ENCODE results near the gene RASL10A. TPM values are rescaled to one million over a fixed set of nuclear protein-coding genes. Genes with fewer than 3 reads are reported as not detected.

The RASL10A gene
- total RNA-seq, 2 experiments from 2014 or later, result 2.7 to 23.7 TPM

DNA sequence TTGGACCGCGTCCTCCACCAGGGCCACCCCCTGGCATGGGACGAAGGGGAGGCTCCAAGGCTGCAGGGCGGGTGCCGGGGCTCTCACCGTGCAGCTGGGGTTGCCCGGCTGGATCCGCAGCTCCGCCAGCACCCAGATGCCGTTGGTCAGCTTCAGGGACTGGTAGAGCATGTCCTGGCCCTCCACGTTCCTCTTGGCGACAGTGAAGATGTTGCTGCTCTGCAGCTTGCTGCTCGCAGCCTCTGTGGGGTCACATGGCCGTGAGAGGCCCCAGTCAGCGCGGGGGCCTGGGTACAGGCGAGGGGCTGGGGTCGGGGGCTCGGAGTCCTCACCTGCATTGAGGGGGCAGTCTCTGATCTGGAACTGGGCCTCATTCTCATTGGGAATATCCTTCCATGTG is 14.8 kb upstream of the RASL10A start:
- intact Hi-C loops (cut with micrococcal nuclease; ENCODE audit: unreplicated experiment), result no loop called here
- H4K20me1 ChIP-seq (ENCODE audit: insufficient read depth, low read length), result no peaks in the 10 kb centered on the region
- no peak for DNase-seq (ENCODE audit: low spot score)
- POLR2A ChIA-PET, result no interaction called here
- H3K79me2 ChIP-seq (ENCODE audit: insufficient read depth, low read depth, low read length), result no peaks in the 10 kb centered on the region
- H3K4me1 ChIP-seq (ENCODE audit: insufficient read depth, low read length, poor library complexity, severe bottlenecking), result no peaks in the 10 kb centered on the region
- no peaks in the 10 kb centered on the region for H3K9me2 ChIP-seq (ENCODE audit: insufficient read depth, low read length)
- no peak overlapping the region for H3K4me2 ChIP-seq (ENCODE audit: low read length)
- H3K36me3 ChIP-seq (ENCODE audit: insufficient read depth, low read length), result peaks cover 97% of the 10 kb centered on the region
- no peak overlapping the region for H2AFZ ChIP-seq (ENCODE audit: low read length)
- no peak overlapping the region for H3K4me3 ChIP-seq (ENCODE audit: low read depth, low read length, poor library complexity, severe bottlenecking)
- TF ChIP-seq, protein P1, sequence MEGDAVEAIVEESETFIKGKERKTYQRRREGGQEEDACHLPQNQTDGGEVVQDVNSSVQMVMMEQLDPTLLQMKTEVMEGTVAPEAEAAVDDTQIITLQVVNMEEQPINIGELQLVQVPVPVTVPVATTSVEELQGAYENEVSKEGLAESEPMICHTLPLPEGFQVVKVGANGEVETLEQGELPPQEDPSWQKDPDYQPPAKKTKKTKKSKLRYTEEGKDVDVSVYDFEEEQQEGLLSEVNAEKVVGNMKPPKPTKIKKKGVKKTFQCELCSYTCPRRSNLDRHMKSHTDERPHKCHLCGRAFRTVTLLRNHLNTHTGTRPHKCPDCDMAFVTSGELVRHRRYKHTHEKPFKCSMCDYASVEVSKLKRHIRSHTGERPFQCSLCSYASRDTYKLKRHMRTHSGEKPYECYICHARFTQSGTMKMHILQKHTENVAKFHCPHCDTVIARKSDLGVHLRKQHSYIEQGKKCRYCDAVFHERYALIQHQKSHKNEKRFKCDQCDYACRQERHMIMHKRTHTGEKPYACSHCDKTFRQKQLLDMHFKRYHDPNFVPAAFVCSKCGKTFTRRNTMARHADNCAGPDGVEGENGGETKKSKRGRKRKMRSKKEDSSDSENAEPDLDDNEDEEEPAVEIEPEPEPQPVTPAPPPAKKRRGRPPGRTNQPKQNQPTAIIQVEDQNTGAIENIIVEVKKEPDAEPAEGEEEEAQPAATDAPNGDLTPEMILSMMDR (conservative IDR thresholded peaks at IDR 0.05; ENCODE audit: low read length), result no peak
- TF ChIP-seq EZH2phosphoT487 (IDR thresholded peaks at IDR 0.05; ENCODE audit: borderline replicate concordance, low read depth, low read length), result no peak
- no peak overlapping the region for H3K27ac ChIP-seq (ENCODE audit: low read depth, low read length, poor library complexity, severe bottlenecking)
- H3K9me3 ChIP-seq (ENCODE audit: low read length), result no peaks in the 10 kb centered on the region
- CTCF ChIA-PET (ENCODE audit: unreplicated experiment), result no interaction called here
- no TSS peak for BruUV-seq (replicated peaks)

DNA sequence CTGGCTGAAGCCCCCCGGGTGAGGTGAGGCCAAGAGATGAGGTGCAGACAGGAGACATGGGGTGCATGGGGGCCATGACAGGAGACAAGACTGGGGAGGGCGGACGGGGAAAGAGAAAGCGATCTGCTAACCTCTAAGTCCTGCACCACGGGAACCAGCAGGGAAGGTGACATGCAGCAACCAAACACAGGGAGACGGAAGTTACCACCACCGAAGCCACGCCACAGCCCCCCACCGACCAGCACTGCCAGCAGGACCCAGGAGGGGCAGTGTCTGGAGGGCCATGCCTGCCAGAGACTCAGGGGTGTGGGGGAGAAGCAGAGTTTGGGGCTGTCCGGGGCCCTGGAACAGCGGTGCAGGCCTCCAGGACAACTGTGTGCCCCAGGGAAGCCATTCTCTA is 14.1 kb upstream of the RASL10A start:
- no peaks in the 10 kb centered on the region for H3K4me1 ChIP-seq (ENCODE audit: insufficient read depth, low read length, poor library complexity, severe bottlenecking)
- H3K79me2 ChIP-seq (ENCODE audit: insufficient read depth, low read depth, low read length), result no peaks in the 10 kb centered on the region
- BruUV-seq (replicated peaks), result no TSS peak
- TF ChIP-seq, protein P1 (conservative IDR thresholded peaks at IDR 0.05; ENCODE audit: low read length), result no peak
- TF ChIP-seq EZH2phosphoT487 (IDR thresholded peaks at IDR 0.05; ENCODE audit: borderline replicate concordance, low read depth, low read length), result no peak
- H3K36me3 ChIP-seq (ENCODE audit: insufficient read depth, low read length), result peaks cover 93% of the 10 kb centered on the region
- no peak overlapping the region for H3K27ac ChIP-seq (ENCODE audit: low read depth, low read length, poor library complexity, severe bottlenecking)
- ChIA-PET CTCF (ENCODE audit: unreplicated experiment) (interaction anchor here (0.5 kb wide), 1 partner anchor 15 kb away, joined by 4 read pairs; no protein-coding TSS in a partner anchor), POLR2A (no interaction called here)
- no peak overlapping the region for H2AFZ ChIP-seq (ENCODE audit: low read length)
- DNase-seq (ENCODE audit: low spot score), result no peak
- no peaks in the 10 kb centered on the region for H4K20me1 ChIP-seq (ENCODE audit: insufficient read depth, low read length)
- intact Hi-C loops (cut with micrococcal nuclease; ENCODE audit: unreplicated experiment), result no loop called here
- no peaks in the 10 kb centered on the region for H3K9me3 ChIP-seq (ENCODE audit: low read length)
- no peaks in the 10 kb centered on the region for H3K9me2 ChIP-seq (ENCODE audit: insufficient read depth, low read length)
- H3K4me2 ChIP-seq (ENCODE audit: low read length), result no peak overlapping the region
- no peak overlapping the region for H3K4me3 ChIP-seq (ENCODE audit: low read depth, low read length, poor library complexity, severe bottlenecking)

DNA sequence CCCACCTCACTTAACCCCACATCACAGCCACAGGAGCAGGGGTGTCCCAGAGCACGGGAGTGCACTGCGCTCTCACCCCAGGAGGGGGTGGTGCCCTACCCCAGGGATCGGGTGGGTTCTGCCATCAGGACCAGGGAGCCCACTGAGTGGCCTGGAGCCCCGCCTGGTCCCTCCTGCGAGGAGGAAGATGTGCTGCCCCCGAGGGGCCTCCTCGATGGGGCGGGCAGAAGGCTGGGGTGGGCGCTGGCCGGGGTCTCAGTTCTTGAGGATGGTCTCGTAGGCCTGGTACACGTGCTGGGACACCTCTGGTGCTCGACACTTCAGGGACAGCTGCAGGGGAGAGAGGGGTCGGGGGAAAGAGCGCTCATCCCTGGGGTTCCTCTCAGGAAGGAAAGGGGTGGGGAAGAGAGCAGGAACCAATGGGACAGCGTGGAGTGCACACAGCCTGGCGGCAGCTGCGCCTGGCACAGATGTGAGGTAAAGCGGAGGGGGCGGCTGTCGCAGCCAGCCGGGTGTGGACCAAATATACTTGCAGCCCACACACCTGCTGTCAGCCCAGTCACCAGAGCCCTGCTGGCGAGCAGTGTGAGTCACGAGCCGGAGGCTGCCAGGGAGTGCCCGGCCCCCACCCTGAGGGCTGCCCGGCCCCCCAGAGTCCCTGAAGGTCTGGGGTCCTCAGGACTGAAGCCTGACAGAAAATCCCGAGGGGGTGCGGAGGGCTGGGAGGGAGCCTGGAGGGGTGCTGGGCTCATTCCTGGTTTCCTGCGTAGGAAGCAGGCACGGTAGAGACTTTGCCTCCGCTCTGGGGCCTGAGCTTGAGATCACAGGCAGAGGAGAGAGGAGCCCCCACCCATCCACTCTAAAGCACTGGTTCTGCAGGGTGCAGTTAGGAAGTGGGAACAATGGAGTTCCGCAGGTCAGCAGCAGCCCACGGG is 13.3 kb upstream of the RASL10A start:
- no peak overlapping the region for H3K4me2 ChIP-seq (ENCODE audit: low read length)
- H4K20me1 ChIP-seq (ENCODE audit: insufficient read depth, low read length), result no peaks in the 10 kb centered on the region
- no TSS peak for BruUV-seq (replicated peaks)
- peaks cover 86% of the 10 kb centered on the region for H3K36me3 ChIP-seq (ENCODE audit: insufficient read depth, low read length)
- H3K79me2 ChIP-seq (ENCODE audit: insufficient read depth, low read depth, low read length), result no peaks in the 10 kb centered on the region
- H3K9me2 ChIP-seq (ENCODE audit: insufficient read depth, low read length), result no peaks in the 10 kb centered on the region
- H3K27ac ChIP-seq (ENCODE audit: low read depth, low read length, poor library complexity, severe bottlenecking), result no peak overlapping the region
- intact Hi-C loops (cut with micrococcal nuclease; ENCODE audit: unreplicated experiment), result no loop called here
- no peak overlapping the region for H3K4me3 ChIP-seq (ENCODE audit: low read depth, low read length, poor library complexity, severe bottlenecking)
- DNase-seq (ENCODE audit: low spot score), result no peak
- no peaks in the 10 kb centered on the region for H3K4me1 ChIP-seq (ENCODE audit: insufficient read depth, low read length, poor library complexity, severe bottlenecking)
- H2AFZ ChIP-seq (ENCODE audit: low read length), result no peak overlapping the region
- POLR2A ChIA-PET, result no interaction called here
- CTCF ChIA-PET (ENCODE audit: unreplicated experiment), result interaction anchor here (0.5 kb wide), 1 partner anchor 16 kb away, joined by 4 read pairs; no protein-coding TSS in a partner anchor
- TF ChIP-seq, protein P1 (conservative IDR thresholded peaks at IDR 0.05; ENCODE audit: low read length), result no peak
- no peak for TF ChIP-seq EZH2phosphoT487 (IDR thresholded peaks at IDR 0.05; ENCODE audit: borderline replicate concordance, low read depth, low read length)
- no peaks in the 10 kb centered on the region for H3K9me3 ChIP-seq (ENCODE audit: low read length)
